Measurements from ENCODE around the gene GALNT17. TPM values are rescaled to one million over a fixed set of nuclear protein-coding genes. Genes with fewer than 3 reads are reported as not detected.
A peak's percentile ranks its signal among the peaks of the same experiment; 100 is the strongest.

GALNT17 gene
- total RNA-seq, 1 experiment from 2014 or later = not detected

DNA sequence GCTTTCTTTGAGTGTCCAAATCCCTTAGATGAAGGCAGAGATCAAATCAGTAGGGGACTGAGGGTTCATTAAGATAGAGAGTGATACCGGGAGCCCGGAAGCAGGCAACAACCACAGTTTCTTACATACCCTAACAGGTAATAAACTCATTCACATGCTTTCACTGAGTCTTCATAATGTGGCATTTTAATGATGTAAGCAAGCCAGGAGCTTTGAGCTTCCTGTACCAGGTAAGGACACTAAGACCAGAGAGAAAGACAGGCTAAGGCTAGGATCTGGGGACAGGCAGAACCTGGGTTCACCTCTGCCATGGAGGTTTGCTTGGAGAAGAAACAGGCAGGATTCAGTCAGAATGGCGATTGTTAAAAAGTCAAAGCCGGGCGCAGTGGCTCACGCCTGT lies 618.3 kb downstream of the GALNT17 start:
- DNase-seq (ENCODE audit: low read depth) = no peak
- in situ Hi-C loops (cut with HindIII; ENCODE audit: low pct_unique_long_range_greater_than_20kb, low sequenced_read_pairs) = no loop called here

GRCh38 chr7:71752171-71752935 lies 620.4 kb downstream of the GALNT17 start:
- peak; percentile 21 for DNase-seq (ENCODE audit: low read depth)
- in situ Hi-C loops (cut with HindIII; ENCODE audit: low pct_unique_long_range_greater_than_20kb, low sequenced_read_pairs) = no loop called here

DNA sequence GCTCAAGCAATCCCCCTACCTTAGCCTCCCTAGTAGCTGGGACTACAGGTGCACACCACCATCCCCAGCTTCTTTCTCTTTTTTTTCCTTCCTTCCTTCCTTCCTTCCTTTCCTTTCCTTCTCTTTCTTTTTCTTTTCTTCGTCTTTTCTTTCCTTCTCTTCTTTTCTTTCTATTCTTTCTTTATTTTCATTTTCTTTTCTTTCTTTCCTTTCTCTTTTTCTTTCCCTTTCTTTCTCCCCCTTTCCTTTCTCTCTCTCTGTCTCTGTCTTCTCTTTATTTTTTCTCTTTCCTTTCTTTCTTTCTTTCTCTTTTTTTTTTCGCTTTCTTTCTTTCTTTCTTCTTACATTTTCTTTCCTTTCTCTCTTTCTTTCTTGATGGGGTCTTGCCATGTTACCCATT lies 621.3 kb downstream of the GALNT17 start:
- DNase-seq (ENCODE audit: low read depth) = no peak
- in situ Hi-C loops (cut with HindIII; ENCODE audit: low pct_unique_long_range_greater_than_20kb, low sequenced_read_pairs) = no loop called here

DNA sequence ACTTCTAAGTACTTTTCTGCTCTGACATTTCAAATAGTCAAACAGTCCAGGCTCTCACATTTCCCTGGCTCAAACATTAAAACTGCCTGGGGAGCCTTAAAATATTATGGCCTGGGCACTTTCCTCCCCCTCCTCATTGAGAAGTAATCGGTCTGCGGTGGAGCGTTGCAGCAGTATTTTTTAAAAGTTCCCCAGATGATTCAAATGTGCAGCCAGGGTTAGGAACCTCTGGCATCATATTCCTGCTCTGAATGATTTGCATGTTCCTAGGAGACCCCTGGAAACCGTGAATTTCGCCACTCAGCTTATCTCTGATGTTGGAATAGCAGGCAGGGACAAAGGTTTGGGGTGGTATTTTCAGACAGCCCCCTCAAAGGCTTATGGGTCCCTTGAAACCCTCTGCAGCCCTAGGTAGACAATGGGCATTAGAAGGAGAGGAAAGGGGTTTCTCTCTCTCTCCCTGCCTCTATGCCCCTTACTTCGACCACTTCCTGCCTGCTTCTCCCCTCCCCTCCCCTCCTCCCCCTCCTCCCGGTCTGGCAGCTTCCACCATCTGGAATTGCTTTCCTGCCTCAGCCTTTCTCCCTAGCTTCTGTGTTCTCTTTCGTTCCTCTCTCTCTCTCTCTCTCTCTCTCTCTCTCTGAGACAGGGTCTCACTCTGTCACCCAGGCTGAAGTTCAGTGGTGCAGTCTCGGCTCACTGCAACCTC lies 622.2 kb downstream of the GALNT17 start:
- DNase-seq (ENCODE audit: low read depth) = no peak
- in situ Hi-C loops (cut with HindIII; ENCODE audit: low pct_unique_long_range_greater_than_20kb, low sequenced_read_pairs) = no loop called here

GRCh38 chr7:71754828-71755227 lies 622.9 kb downstream of the GALNT17 start:
- in situ Hi-C loops (cut with HindIII; ENCODE audit: low pct_unique_long_range_greater_than_20kb, low sequenced_read_pairs) = no loop called here
- DNase-seq (ENCODE audit: low read depth) = no peak

DNA sequence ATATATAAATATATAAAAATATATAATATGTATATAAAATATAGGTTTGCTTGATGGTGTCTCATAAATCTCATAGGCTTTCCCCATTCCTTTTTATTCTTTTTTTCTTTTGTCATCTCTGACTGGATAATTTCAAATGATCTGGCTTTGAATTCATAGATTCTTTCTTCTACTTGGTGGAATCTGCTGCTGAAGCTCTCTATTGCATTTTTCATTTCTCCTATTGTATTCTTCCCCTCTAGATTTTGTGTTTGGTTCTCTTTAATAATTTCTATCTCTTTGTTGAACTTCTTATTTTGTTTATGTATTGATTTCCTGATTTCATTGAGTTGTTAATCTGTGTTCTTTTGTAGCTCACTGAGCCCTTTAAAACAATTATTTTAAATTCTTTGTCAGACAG lies 629.4 kb downstream of the GALNT17 start:
- in situ Hi-C loops (cut with HindIII; ENCODE audit: low pct_unique_long_range_greater_than_20kb, low sequenced_read_pairs) = no loop called here
- no peak for DNase-seq (ENCODE audit: low read depth)
